MM.1S (cell line): ENCODE measurements around the gene ANKRD60.

ENCODE experiments used
- CTCF ChIP-seq: fragments of 300-600 bp; sonication (generic); IDR thresholded peaks from 2 replicates; pipeline ENCODE4 v1.5.1; 2016; ENCODE audit warnings: antibody characterized with exemption, low read length, mixed read lengths
- EZH2 ChIP-seq: fragments of 300-600 bp; sonication (generic); optimal IDR thresholded peaks from 2 replicates; pipeline ENCODE3; 2017; ENCODE audit warnings: low read depth, mild to moderate bottlenecking, antibody characterized with exemption, low read length, mixed read lengths
- EZH2phosphoT487 ChIP-seq: fragments of 300-600 bp; sonication (generic); IDR thresholded peaks from 2 replicates; pipeline ENCODE4 v1.6.1; 2018; ENCODE audit warnings: antibody characterized with exemption, low read length

- TF ChIP-seq CTCF, result no peak
- no peak for TF ChIP-seq EZH2phosphoT487
- TF ChIP-seq EZH2, result no peak
Observed at GRCh38 chr20:58216334-58216733, 12.1 kb downstream of the ANKRD60 start.
